Measurements from ENCODE around the gene CDH13. TPM values are rescaled to one million over a fixed set of nuclear protein-coding genes. Genes with fewer than 3 reads are reported as not detected.
A peak's percentile ranks its signal among the peaks of the same experiment; 100 is the strongest.

Gene CDH13
- total and polyA plus RNA-seq, 2 of the 8 experiments (the other 6 are each of a cell fraction or from before 2014, with no cell fraction given) = 2.3 to 2.4 TPM

DNA sequence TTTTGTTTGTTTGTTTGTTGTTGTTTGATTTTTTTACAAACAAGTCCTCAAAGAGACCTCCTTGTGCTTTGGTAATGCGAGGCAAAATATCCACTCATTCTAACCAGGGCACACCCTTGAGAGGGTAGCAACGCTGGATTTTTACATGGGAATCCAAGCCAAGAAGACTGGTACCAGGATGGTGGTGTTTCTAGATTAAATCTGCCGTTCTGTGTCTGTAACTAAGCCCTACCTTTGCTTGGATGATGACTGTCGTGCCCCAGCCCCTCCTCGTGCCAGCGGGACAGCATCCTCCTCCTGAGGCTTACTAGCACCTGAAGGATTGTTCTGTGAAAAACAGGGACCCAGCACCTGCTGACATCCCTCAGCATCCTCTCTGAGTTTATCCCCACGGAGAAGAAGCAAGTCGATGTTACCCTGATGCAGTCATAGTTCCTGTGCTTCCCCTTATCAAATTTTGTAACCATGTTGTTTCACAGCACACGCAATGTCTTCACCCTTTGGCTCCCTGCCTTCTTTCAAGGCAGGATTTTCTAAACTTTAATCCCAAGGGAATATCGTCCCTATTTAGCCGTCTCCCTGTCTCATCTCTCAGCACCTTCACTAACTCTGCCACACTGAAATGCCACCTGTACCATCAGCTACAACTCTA, 1175.9 kb downstream of the CDH13 start:
- Histone ChIP-seq H2BK12ac (ENCODE audit: low read depth, low read length) (peak overlapping the region; percentile 50), H4K5ac (ENCODE audit: insufficient read length, low read depth, low read length) (no peak overlapping the region), H2BK5ac (ENCODE audit: low read depth, low read length) (peak overlapping the region; percentile 75; the same call in 1 of the 2 replicates), H3K4me3 (ENCODE audit: extremely low read depth in 1 of 4, insufficient read depth in 2 of 4, low read depth in 3 of 4, low read length in 4 of 4) (peak overlapping the region in 1 of 4 experiments; percentile 9; a peak in 1 of 8 replicates), H3K27me3 (replicated peaks in 1 of 4; ENCODE audit: control insufficient read depth in 3 of 4, extremely low read depth in 1 of 4, insufficient read depth in 3 of 4, low read length in 3 of 4) (no peaks in the 10 kb centered on the region; a peak in 1 of 7 replicates), H2AFZ (ENCODE audit: low read length) (peak overlapping the region; percentile 54; the same call in 1 of the 2 replicates), H3K4me2 (ENCODE audit: insufficient read depth in 1 of 2, low read depth in 2 of 2, low read length in 2 of 2) (peak overlapping the region; percentile 35 to 40; a peak in 3 of 4 replicates), H3K23me2 (ENCODE audit: low read depth, low read length) (no peaks in the 10 kb centered on the region), H3K79me1 (ENCODE audit: low read depth, low read length) (no peaks in the 10 kb centered on the region), H3K4me1 (replicated peaks in 1 of 4; ENCODE audit: control insufficient read depth in 3 of 4, insufficient read depth in 4 of 4, low read length in 3 of 4) (peaks cover 0 to 18% (median 10%) of the 10 kb centered on the region in 4 experiments; a peak in 6 of 7 replicates), H3K18ac (ENCODE audit: extremely low read depth, low read length) (peak overlapping the region; percentile 27; the same call in 1 of the 2 replicates), H3K9me3 (ENCODE audit: insufficient read depth in 2 of 2, low read depth in 1 of 2, low read length in 1 of 2) (no peaks in the 10 kb centered on the region), H4K20me1 (replicated peaks in 1 of 2; ENCODE audit: control insufficient read depth in 1 of 2, insufficient read depth in 2 of 2, low read length in 2 of 2) (no peaks in the 10 kb centered on the region), H3K14ac (ENCODE audit: insufficient read length) (no peak overlapping the region), H3K27ac (ENCODE audit: low read depth, low read length) (peak overlapping the region; percentile 58; the same call in 1 of the 2 replicates), H3K4ac (replicated peaks; ENCODE audit: insufficient read length, low read depth, low read length) (no peak overlapping the region), H2BK15ac (ENCODE audit: low read length) (no peak overlapping the region), H2AK5ac (ENCODE audit: low read depth, low read length) (peak overlapping the region; percentile 55; the same call in 1 of the 2 replicates), H4K8ac (ENCODE audit: extremely low read depth, insufficient read depth, low read length) (no peak overlapping the region), H3K56ac (replicated peaks; ENCODE audit: insufficient read length, low read depth, low read length) (no peak overlapping the region), H2BK20ac (ENCODE audit: low read length) (peak overlapping the region; percentile 76; the same call in 1 of the 2 replicates), H3K23ac (ENCODE audit: insufficient read length) (no peak overlapping the region), H3K79me2 (ENCODE audit: control insufficient read depth in 1 of 2, insufficient read depth in 2 of 2, low read length in 2 of 2) (no peaks in the 10 kb centered on the region), H2BK120ac (replicated peaks; ENCODE audit: low read depth, low read length) (peak overlapping the region; percentile 4), H3K9ac (replicated peaks in 1 of 4; ENCODE audit: extremely low read depth in 1 of 4, low read depth in 3 of 4, low read length in 3 of 4) (peak overlapping the region in 1 of 4 experiments; percentile 24; a peak in 1 of 7 replicates), H4K91ac (replicated peaks; ENCODE audit: insufficient read length, low read length) (no peak overlapping the region), H3K36me3 (ENCODE audit: control insufficient read depth in 2 of 4, insufficient read depth in 4 of 4, low read length in 3 of 4) (no peaks in the 10 kb centered on the region)
- FAIRE-seq (no peak), DNase-seq (ENCODE audit: low read depth in 1 of 2, low spot score in 2 of 2) (no peak)
- ChIA-PET CTCF (ENCODE audit: partially characterized antibody) (interaction anchor here (1.0 to 1.2 kb wide), 2 partner anchors 41 to 354 kb away, joined by 3 read pairs; no protein-coding TSS in a partner anchor), POLR2A (ENCODE audit: partially characterized antibody) (no interaction called here)
- WGBS, 2 experiments (ENCODE audit: extremely low coverage in 1 of 2, insufficient coverage in 1 of 2, insufficient read length in 1 of 2, insufficient replicate concordance in 2 of 2, low coverage in 1 of 2, low lambda C conversion rate in 2 of 2, missing lambda C conversion rate in 1 of 2) = 62% methylated on average over 11 of the region's 11 CpGs; no CpG with 5 or more reads in 1 of the 2 experiments
- TF ChIP-seq MAX (IDR thresholded peaks at IDR 0.05) (peak; percentile 39; the same call in 1 of the 2 replicates), POLR2A (IDR thresholded peaks at IDR 0.05; ENCODE audit: control extremely low read depth in 1 of 2, low read depth in 2 of 2, low read length in 2 of 2) (peak in 1 of 2 experiments; percentile 36; a peak in 1 of 3 replicates), SP2 (IDR thresholded peaks at IDR 0.05; ENCODE audit: low read length) (no peak), GTF2F1 (IDR thresholded peaks at IDR 0.05; ENCODE audit: borderline replicate concordance, low read depth, low read length) (no peak), SIRT6 (IDR thresholded peaks at IDR 0.05; ENCODE audit: low read length) (no peak), POU5F1 (IDR thresholded peaks at IDR 0.05; ENCODE audit: low read depth, low read length) (no peak), YY1 (IDR thresholded peaks at IDR 0.05; ENCODE audit: low read depth, low read length) (no peak), RAD21 (IDR thresholded peaks at IDR 0.05 in 1 of 2, conservative IDR thresholded peaks at IDR 0.05 in 1 of 2; ENCODE audit: low read depth in 2 of 2, low read length in 2 of 2) (no peak), PHF8 (conservative IDR thresholded peaks at IDR 0.05; ENCODE audit: low read depth, low read length) (no peak)
